ENCODE data around the gene TAF9.

Gene TAF9

GRCh38 chr5:69315972-69316371, 53.3 kb downstream of the TAF9 start:
- no peak for DNase-seq (ENCODE audit: low read depth)

More at GRCh38 chr5:69315972-69316371, 53.3 kb downstream of the TAF9 start:
- H3K4me3 ChIP-seq (ENCODE audit: low read length): no peak overlapping the region
- no peak for TF ChIP-seq CTCF (conservative IDR thresholded peaks at IDR 0.05; ENCODE audit: low read length)

Data from AG10803 (cell line).